A549 (cell line): Measurements from ENCODE around the gene GRM7. TPM values are rescaled to one million over a fixed set of nuclear protein-coding genes. Genes with fewer than 3 reads are reported as not detected.

Source experiments
- ATAC-seq, 2 experiments: fragments of 200-7000 bp in 1 of 2; fragments of >200 bp in 1 of 2; cut with Nextera tagmentation in 1 of 2; cut with Tn5 transposase in 1 of 2; 3 replicates each; pipeline versions ENCODE4 v1.8.0 to v1.9.1; 2018 to 2020; ENCODE audit warnings: mild to moderate bottlenecking in 1 of 2, moderate library complexity in 1 of 2
- CTCF ChIA-PET: fragments of 300-600 bp; sonication (Branson Sonifier 250); formaldehyde crosslinking; extraction: SDS; loops from one replicate; lab custom pipeline; 2021; ENCODE audit warnings: antibody characterized with exemption, inconsistent platforms; lab: Yijun Ruan, JAX
- POLR2A ChIA-PET: fragments of 350-600 bp; formaldehyde crosslinking; extraction: SDS; loops from one replicate; lab custom pipeline; 2021; ENCODE audit warnings: antibody characterized with exemption, inconsistent platforms; lab: Yijun Ruan, JAX
- DNase-seq, 2 experiments: peaks; one replicate each; pipeline versions ENCODE4 v3.0.0 to v3.0.0-alpha.2; 2011 to 2016; ENCODE audit warnings: low read depth in 1 of 2, low spot score in 1 of 2
- FAIRE-seq: peaks from 2 replicates; lab custom pipeline; 2011; peaks lifted over from hg19 to GRCh38; lab: Jason Lieb, UNC
- H3K27ac ChIP-seq, 2 experiments: fragments of >200 bp; sonication (Bioruptor Twin); formaldehyde crosslinking; 3 replicates each; pipeline ENCODE4 v1.5.1; 2016 to 2017
- H3K4me1 ChIP-seq: fragments of >200 bp; sonication (Bioruptor Twin); formaldehyde crosslinking; 3 replicates; pipeline ENCODE4 v1.6.1; 2016
- H3K4me2 ChIP-seq: fragments of >200 bp; sonication (Bioruptor Twin); formaldehyde crosslinking; 3 replicates; pipeline ENCODE4 v1.6.1; 2016
- H3K4me3 ChIP-seq: fragments of >200 bp; sonication (Bioruptor Twin); formaldehyde crosslinking; 3 replicates; pipeline ENCODE4 v1.5.1; 2016
- H3K9me3 ChIP-seq: fragments of >200 bp; sonication (Bioruptor Twin); formaldehyde crosslinking; 3 replicates; pipeline ENCODE4 v1.6.1; 2016
- BCL3 ChIP-seq: fragments of >200 bp; sonication (Bioruptor Twin); formaldehyde crosslinking; IDR thresholded peaks from 3 replicates; pipeline ENCODE4 v1.6.1; 2016
- BHLHE40 ChIP-seq: IDR thresholded peaks from 2 replicates; pipeline ENCODE4 v1.6.1; 2012; ENCODE audit warnings: low read depth, low read length, inconsistent platforms
- CHD4 ChIP-seq: fragments of 200-600 bp; sonication (generic); IDR thresholded peaks from 2 replicates; pipeline ENCODE4 v1.6.1; 2016; ENCODE audit warnings: antibody characterized with exemption, mild to moderate bottlenecking, borderline replicate concordance
- CTCF ChIP-seq: fragments of >200 bp; sonication (Bioruptor Twin); formaldehyde crosslinking; IDR thresholded peaks from 3 replicates; pipeline ENCODE4 v1.5.1; 2016
- E2F6 ChIP-seq: IDR thresholded peaks from 2 replicates; pipeline ENCODE4 v1.6.1; 2012; ENCODE audit warnings: low read depth, borderline replicate concordance
- EHF ChIP-seq: fragments of 250-450 bp; sonication (Bioruptor Pico); IDR thresholded peaks from 2 replicates; pipeline ENCODE4 v1.5.0; 2020; ENCODE audit warnings: mild to moderate bottlenecking
- EHMT2 ChIP-seq: fragments of 200-600 bp; sonication (generic); IDR thresholded peaks from 2 replicates; pipeline ENCODE4 v1.6.1; 2016; ENCODE audit warnings: antibody characterized with exemption, low read depth, mild to moderate bottlenecking, moderate library complexity
- ELK1 ChIP-seq: fragments of 150-350 bp; IDR thresholded peaks from 2 replicates; pipeline ENCODE4 v1.6.1; 2014; ENCODE audit warnings: low read depth, mild to moderate bottlenecking, low read length
- ESRRA ChIP-seq: fragments of 150-350 bp; IDR thresholded peaks from 2 replicates; pipeline ENCODE4 v1.6.1; 2014; ENCODE audit warnings: mild to moderate bottlenecking, low read length, borderline replicate concordance
- FOSB ChIP-seq: fragments of 250-450 bp; sonication (Bioruptor Pico); IDR thresholded peaks from 2 replicates; pipeline ENCODE4 v1.5.0; 2020; ENCODE audit warnings: mild to moderate bottlenecking, moderate library complexity
- HEYL ChIP-seq: fragments of 250-450 bp; sonication (Bioruptor Pico); IDR thresholded peaks from 2 replicates; pipeline ENCODE4 v1.8.0; 2021; ENCODE audit warnings: mild to moderate bottlenecking, moderate library complexity
- HOXB13 ChIP-seq: fragments of 250-450 bp; sonication (Bioruptor Pico); IDR thresholded peaks from 2 replicates; pipeline ENCODE4 v1.5.0; 2020; ENCODE audit warnings: low read depth, mild to moderate bottlenecking, moderate library complexity
- HOXB5 ChIP-seq: fragments of 250-450 bp; sonication (Bioruptor Pico); IDR thresholded peaks from 2 replicates; pipeline ENCODE4 v1.5.0; 2020; ENCODE audit warnings: mild to moderate bottlenecking, moderate library complexity
- JUN ChIP-seq, 2 experiments: fragments of >200 bp; sonication (Bioruptor Twin); formaldehyde crosslinking; IDR thresholded peaks; 2 replicates in 1 of 2; 3 replicates in 1 of 2; pipeline ENCODE4 v1.6.1; 2016 to 2017
- JUNB ChIP-seq: fragments of >200 bp; sonication (Bioruptor Twin); formaldehyde crosslinking; IDR thresholded peaks from 2 replicates; pipeline ENCODE4 v1.6.1; 2016
- MAX ChIP-seq: IDR thresholded peaks from 2 replicates; pipeline ENCODE4 v1.6.1; 2012
- MYC ChIP-seq: IDR thresholded peaks from 2 replicates; pipeline ENCODE4 v1.6.1; 2012; ENCODE audit warnings: mild to moderate bottlenecking, inconsistent platforms, low read length, improper control_type of control experiment, borderline replicate concordance
- NFE2L2 ChIP-seq: fragments of 150-350 bp; conservative IDR thresholded peaks from 2 replicates; pipeline ENCODE4 v1.6.1; 2014; ENCODE audit warnings: low read length
- NR3C1 ChIP-seq: fragments of >200 bp; sonication (Bioruptor Twin); formaldehyde crosslinking; IDR thresholded peaks from 3 replicates; pipeline ENCODE4 v1.6.1; 2017
- RAD21 ChIP-seq, 2 experiments: fragments of >200 bp in 1 of 2; sonication (Bioruptor Twin) in 1 of 2; formaldehyde crosslinking in 1 of 2; IDR thresholded peaks in 1 of 2; conservative IDR thresholded peaks in 1 of 2; 2 replicates in 1 of 2; 3 replicates in 1 of 2; pipeline ENCODE4 v1.6.1; 2012 to 2018; ENCODE audit warnings: inconsistent platforms in 1 of 2
- REST ChIP-seq: fragments of 200-600 bp; sonication (generic); IDR thresholded peaks from 2 replicates; pipeline ENCODE4 v1.6.1; 2016; ENCODE audit warnings: antibody characterized with exemption, mild to moderate bottlenecking, moderate library complexity
- RNF2 ChIP-seq: fragments of 200-600 bp; sonication (generic); IDR thresholded peaks from 2 replicates; pipeline ENCODE4 v1.6.1; 2016; ENCODE audit warnings: low read depth, mild to moderate bottlenecking, antibody characterized with exemption, moderate library complexity, borderline replicate concordance
- SMC3 ChIP-seq: fragments of >200 bp; sonication (Bioruptor Twin); formaldehyde crosslinking; IDR thresholded peaks from 3 replicates; pipeline ENCODE4 v1.6.1; 2018; ENCODE audit warnings: inconsistent platforms
- TFCP2L1 ChIP-seq: fragments of 250-450 bp; sonication (Bioruptor Pico); IDR thresholded peaks from 2 replicates; pipeline ENCODE4 v1.5.0; 2021; ENCODE audit warnings: mild to moderate bottlenecking
- WGBS: methylation state at CpG from one replicate; pipeline ENCODE4 v1.1.6; 2017; ENCODE audit errors: missing lambda C conversion rate; 5-methylcytosine and 5-hydroxymethylcytosine counted together
- polyA plus RNA-seq, 4 experiments: library from polyadenylated mRNA; depleted of rRNA in 3 of 4; stranded (reverse); fragments of >200 nt; fragmentation: RNase III in 1 of 4; extraction: RNeasy Plus Mini Kit Qiagen cat#74134 plus additional on column Dnase treatment in 1 of 4; gene quantifications; 2 replicates in 3 of 4; 3 replicates in 1 of 4; pipeline ENCODE4 v1.2.3, GENCODE V29; 2011 to 2017

GRM7 gene
- polyA plus RNA-seq, 2 of the 4 experiments (the other 2 are of a cell fraction), result not detected

GRCh38 chr3:7576071-7576470 lies 715.2 kb downstream of the GRM7 start (continued):
- TF ChIP-seq RAD21 (conservative IDR thresholded peaks at IDR 0.05 in 1 of 2, IDR thresholded peaks at IDR 0.05 in 1 of 2), result no peak
- TF ChIP-seq E2F6, result no peak
- TF ChIP-seq JUNB, result no peak
- no peak for TF ChIP-seq MAX
- TF ChIP-seq RNF2, result no peak
- TF ChIP-seq TFCP2L1 (CRISPR knock-in tag), result no peak
- TF ChIP-seq HOXB13, result no peak

- POLR2A ChIA-PET, result no interaction called here
- Histone ChIP-seq H3K27ac (no peak overlapping the region), H3K4me2 (no peak overlapping the region), H3K4me3 (no peak overlapping the region), H3K9me3 (no peaks in the 10 kb centered on the region), H3K4me1 (no peaks in the 10 kb centered on the region)
- no peak for TF ChIP-seq HOXB13
- no peak for TF ChIP-seq MYC
- TF ChIP-seq REST, result no peak
- TF ChIP-seq CTCF, result no peak
- no peak for TF ChIP-seq ESRRA
- TF ChIP-seq EHMT2, result no peak
- TF ChIP-seq HEYL (CRISPR knock-in tag), result no peak
- no peak for TF ChIP-seq FOSB (CRISPR knock-in tag)
- TF ChIP-seq BHLHE40, result no peak
- no peak for TF ChIP-seq ELK1
- no peak for TF ChIP-seq EHF
- no peak for TF ChIP-seq NFE2L2
- no peak for TF ChIP-seq NR3C1
- no peak for TF ChIP-seq SMC3
- no peak for TF ChIP-seq HOXB5 (CRISPR knock-in tag)
- no peak for TF ChIP-seq CHD4
- no peak for TF ChIP-seq JUN (IDR thresholded peaks at IDR 0.05)
- no peak for TF ChIP-seq TFCP2L1 (CRISPR knock-in tag)
- TF ChIP-seq BCL3, result no peak
- ATAC-seq, result no peak
- FAIRE-seq, result no peak
- CTCF ChIA-PET, result no interaction called here
- DNase-seq, result no peak
- 19% methylated on average over 3 of the region's 3 CpGs for WGBS
These were observed 715.6 kb downstream of the GRM7 start for GRCh38 chr3:7576506-7576905.
